Mononuclear cell (primary cell): Measurements from ENCODE around the gene SAMD14. TPM values are rescaled to one million over a fixed set of nuclear protein-coding genes. Genes with fewer than 3 reads are reported as not detected.
A peak's percentile ranks its signal among the peaks of the same experiment; 100 is the strongest.

Experiments used
- H3K27me3 ChIP-seq: 2 replicates; pipeline ENCODE4 v1.6.0; 2011; ENCODE audit warnings: low read length, control low read depth; ENCODE audit not compliant: insufficient read depth
- H3K4me1 ChIP-seq: 2 replicates; pipeline ENCODE4 v1.5.1; 2011; ENCODE audit warnings: mild to moderate bottlenecking, low read length, control low read depth; ENCODE audit not compliant: insufficient read depth
- H3K4me3 ChIP-seq: 2 replicates; pipeline ENCODE4 v1.5.1; 2011; ENCODE audit warnings: mild to moderate bottlenecking, low read length, moderate library complexity
- H3K9me3 ChIP-seq: 2 replicates; pipeline ENCODE4 v1.5.1; 2011; ENCODE audit warnings: low read depth, mild to moderate bottlenecking, control low read depth, low read length
- total RNA-seq: library from RNA; depleted of rRNA; stranded (reverse); fragments of >200 nt; gene quantifications from one replicate; pipeline ENCODE4 v1.2.3, GENCODE V29; 2012

The SAMD14 gene
- 0.63 TPM for total RNA-seq

DNA sequence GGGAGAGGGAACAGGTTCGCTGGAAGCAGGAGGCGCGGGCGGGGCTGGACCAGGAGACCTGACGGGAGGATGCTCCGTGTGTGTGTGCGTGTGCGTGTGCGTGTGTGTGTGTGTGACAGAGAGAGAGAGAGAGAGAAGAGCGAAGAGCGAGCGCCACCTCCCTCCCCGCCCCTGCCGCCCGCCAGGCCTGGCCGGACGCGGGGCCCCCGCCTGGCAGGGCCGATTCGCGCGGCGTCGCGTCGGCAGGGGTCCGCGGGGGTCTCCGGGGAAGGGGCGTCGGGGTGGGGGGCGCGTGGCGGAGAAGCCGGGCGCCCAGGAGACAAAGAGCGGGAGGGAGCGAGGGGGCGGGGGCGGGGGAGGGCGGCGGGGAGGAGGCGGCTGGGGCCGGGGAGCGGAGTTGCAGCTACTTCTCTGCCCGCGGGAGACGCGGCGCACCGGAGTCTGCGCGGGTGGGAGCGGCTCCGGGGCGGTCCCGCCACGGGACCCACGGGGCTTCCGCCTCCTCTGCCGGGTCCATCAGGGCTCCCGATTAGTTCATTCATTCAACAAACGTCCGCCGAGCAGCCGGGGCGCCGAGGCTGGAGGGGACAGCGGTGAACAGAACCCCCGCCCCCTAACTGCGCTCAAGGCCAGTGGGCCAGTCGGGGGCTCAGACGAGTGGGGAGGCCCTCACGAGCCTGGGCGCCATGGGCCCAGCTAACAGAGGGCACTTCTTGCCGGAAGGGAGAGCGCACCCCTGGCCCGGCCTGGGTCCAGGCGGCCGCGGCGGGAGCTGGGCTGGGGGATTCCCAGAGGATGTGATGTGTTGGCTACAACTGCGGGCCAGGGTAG, at the start of gene SAMD14:
TSS of gene SAMD14 (minus strand) at position 433 of the 831 bp plus-strand sequence. CDS start 5,201 bp downstream, outside the sequence.
- Histone ChIP-seq H3K4me1 (peaks cover 28% of the 10 kb centered on the region), H3K4me3 (peak within 1 kb of the TSS; percentile 16), H3K27me3 (peaks cover 18% of the 10 kb centered on the region), H3K9me3 (no peaks in the 10 kb centered on the region)

DNA sequence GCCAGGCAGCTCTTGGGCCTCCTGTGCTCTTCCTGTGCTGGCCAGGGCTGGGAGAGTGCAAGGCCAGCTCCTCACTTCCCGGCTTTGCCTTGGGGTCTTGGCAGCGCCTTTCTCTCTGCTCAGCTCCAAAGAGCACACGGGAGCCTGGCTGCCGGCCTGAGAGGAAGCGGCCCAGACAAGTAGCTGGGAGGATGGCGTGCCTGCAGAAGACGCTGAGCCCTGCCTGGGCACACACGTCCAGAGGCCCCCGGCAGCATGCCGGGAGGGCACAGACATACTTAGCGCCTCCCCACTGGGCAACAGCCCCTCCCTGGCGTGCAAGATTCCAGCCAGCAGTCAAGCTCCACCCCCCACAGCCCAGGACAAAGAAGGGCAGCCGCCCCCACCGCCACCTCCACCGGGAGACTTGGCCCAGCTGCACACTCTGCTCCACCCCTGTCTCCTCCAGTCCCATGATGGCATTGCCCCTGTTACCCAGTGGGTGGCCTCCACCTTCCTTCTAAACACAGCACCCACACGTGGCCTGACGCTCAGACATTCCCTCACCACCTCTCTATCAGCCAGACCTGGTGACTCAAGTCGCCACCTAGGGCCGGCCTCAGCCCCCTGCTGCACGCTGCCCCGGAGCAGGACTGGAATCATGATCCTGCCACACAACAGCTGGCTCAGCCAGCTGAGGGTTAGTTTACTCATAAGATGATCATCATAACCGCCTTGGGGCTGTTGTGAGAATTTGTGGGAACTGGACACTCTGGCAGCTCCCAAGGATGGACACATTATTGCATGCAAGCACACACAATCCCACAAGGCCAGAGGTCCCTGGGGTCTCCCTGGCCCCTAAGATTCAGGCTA, 48.2 kb upstream of the SAMD14 start:
- Histone ChIP-seq H3K4me3 (no peak overlapping the region), H3K27me3 (no peaks in the 10 kb centered on the region), H3K9me3 (no peaks in the 10 kb centered on the region), H3K4me1 (peaks cover 12% of the 10 kb centered on the region)

DNA sequence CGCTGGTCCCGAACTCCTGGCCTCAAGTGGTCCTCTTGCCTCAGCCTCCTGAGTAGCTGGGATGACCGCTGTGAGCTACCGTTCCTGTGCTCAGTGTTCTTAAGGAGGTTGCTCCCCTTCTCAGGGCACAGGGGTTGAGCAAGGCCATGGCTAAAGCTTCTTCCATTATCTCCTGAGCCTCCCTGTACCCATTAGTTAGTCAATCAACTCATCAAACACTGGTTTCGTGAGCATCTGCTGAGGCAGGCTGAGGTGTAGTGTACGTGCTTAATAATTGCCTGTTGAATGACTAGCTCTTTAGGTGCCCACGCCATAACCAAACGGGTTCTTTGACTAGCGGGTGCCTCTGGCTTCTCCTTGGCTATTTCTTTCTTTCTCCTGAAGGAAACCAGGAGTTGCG, 47.5 kb upstream of the SAMD14 start:
- H3K27me3 ChIP-seq = no peaks in the 10 kb centered on the region
- no peak overlapping the region for H3K4me3 ChIP-seq
- H3K9me3 ChIP-seq = no peaks in the 10 kb centered on the region
- H3K4me1 ChIP-seq = peaks cover 7% of the 10 kb centered on the region

DNA sequence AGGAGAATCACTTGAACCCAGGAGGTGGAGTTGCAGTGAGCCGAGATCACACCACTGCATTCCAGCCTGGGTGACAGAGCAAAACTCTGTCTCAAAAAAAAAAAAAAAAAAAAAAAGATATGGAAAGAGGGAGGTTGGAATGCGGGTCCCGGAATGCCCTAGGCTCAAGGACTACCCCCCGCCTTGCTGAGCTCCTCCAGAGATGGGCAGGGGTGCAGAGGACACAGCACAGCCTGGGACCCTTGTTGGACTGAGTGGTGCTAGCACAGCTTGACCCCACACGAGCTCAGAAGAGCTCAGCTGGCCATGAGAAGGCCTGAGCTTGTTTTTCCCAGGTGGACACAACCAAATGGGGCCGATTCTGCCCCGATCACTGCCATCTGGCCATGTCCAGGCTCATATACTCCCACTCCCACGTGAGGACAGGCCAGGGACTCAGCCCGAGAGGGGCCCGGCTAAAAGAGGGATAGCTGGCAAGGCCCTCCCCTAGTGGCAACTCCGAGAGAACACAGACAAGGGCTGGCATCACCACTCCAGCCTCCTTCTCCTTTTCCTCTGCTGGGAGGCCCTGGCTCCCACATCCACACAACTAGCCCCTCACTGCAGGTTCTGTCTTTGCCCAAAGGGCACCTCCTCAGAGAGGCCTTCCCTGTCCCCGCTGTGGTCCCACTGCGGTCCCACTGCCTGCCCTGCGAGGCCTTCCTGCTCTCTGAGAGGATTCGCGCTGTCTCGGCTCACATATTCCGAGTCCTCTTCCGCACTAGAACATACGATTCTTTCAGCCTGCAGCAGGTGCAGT, 46.8 kb upstream of the SAMD14 start:
- H3K4me1 ChIP-seq = peaks cover 7% of the 10 kb centered on the region
- no peak overlapping the region for H3K4me3 ChIP-seq
- H3K9me3 ChIP-seq = no peaks in the 10 kb centered on the region
- H3K27me3 ChIP-seq = no peaks in the 10 kb centered on the region

DNA sequence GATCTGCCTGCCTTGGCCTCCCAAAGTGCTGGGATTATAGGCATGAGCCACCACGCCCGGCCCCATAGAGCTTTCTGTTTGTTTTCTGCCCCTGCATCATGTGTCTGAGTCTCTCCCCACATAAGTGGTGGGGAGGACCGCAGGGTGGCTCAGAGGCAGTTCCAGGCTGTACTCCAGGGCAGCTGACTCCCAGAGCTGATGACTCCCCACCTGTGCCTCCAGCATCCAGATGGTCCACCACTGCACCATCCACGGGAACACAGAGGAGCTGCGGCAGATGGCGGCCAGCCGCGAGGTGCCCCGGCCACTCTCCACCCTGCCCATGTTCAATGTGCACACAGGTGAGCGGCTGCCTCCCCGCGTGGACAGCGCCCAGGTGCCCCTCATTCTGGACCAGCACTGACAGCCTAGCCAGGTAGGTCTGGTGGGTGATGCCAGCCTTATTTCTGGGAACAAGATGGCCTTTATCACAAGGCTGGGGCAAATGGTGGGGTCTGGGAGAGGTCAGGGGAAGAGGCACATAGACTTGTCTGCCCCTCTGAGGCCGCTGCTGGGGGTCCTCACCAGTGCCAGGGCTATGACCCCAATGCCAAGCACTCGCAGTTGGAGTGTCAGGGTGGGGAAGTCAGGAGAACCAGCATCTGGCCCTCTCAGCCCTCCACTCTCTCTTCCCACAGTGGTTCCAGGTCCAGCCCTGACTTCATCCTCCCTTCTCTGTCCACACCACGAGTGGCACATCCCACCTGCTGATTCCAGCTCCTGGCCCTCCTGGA, 45.3 kb upstream of the SAMD14 start:
- peaks cover 7% of the 10 kb centered on the region for H3K4me1 ChIP-seq
- H3K4me3 ChIP-seq = no peak overlapping the region

DNA sequence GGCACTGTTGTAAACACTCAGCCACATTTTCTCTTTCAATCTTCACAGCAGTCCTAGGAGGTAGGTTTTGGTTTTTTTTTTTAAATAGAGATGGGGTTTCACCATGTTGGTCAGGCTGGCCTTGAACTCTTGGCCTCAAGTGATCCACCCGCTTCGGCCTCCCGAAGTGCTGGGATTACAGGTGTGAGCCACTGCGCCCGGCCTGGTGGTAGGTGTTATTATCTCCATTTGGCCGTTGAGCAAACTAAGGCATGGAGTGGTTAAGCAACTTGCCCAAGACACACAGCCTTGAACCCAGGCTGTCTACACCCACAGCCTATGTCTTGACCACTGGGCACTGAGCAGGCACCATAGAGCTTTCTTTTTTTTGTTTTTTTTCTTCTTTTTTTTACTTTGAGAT, 44.5 kb upstream of the SAMD14 start:
- Histone ChIP-seq H3K9me3 (no peaks in the 10 kb centered on the region), H3K27me3 (no peaks in the 10 kb centered on the region), H3K4me3 (no peak overlapping the region), H3K4me1 (peaks cover 7% of the 10 kb centered on the region)

More for the DNA sequence above, 45.3 kb upstream of the SAMD14 start:
- Histone ChIP-seq H3K27me3 (no peaks in the 10 kb centered on the region), H3K9me3 (no peaks in the 10 kb centered on the region)

DNA sequence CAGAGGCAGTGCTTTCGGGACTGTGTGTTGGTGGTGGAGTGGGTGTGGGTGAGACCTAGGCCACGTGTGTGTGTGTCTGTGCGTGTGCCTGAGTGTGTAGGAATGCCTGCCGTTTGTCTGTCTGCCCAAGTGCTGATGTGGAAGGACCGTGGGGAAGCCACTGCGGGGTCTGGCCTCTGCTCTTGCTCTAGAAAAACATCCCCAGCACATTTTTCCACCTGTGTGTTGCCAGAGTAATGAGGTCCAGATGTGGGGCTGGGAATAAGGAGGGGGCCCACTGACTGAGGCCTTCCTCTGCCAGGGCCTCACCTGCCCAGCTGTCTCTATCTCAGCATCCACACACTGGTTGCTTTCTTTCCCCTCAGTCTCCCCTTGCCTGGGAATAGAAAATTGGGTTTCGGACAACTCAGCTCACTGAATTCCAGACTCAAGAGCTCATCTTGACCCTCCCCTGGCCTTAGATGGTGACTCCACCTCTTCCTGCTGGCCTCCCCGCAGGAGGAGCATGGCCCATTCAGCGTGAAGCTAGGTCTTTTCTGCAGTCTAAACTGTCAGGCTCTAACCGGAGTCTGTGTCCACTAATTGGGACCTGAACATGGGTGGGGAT, 43.5 kb upstream of the SAMD14 start:
- Histone ChIP-seq H3K9me3 (no peaks in the 10 kb centered on the region), H3K27me3 (no peaks in the 10 kb centered on the region), H3K4me1 (peaks cover 16% of the 10 kb centered on the region), H3K4me3 (no peak overlapping the region)

DNA sequence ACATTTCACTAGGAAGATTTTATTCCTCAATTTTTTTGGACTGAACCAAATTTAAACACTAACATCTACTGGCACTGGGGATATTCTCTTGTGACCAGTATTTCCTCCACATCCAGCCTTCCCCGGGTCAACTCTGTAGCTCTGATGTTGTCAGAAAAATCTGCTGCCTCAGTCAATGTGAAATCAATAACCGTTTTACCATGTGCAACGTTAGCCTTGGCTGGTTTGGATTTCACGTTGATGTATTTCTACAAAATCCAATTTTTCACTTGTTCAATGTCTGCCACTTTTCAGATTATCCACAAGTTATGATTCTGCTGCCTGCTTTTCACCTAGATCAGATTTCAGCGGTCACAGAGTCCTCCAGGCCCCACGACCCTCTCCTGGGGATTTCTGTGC, 43.0 kb upstream of the SAMD14 start:
- H3K4me3 ChIP-seq = no peak overlapping the region
- H3K9me3 ChIP-seq = no peaks in the 10 kb centered on the region
- H3K27me3 ChIP-seq = no peaks in the 10 kb centered on the region
- H3K4me1 ChIP-seq = peaks cover 11% of the 10 kb centered on the region

DNA sequence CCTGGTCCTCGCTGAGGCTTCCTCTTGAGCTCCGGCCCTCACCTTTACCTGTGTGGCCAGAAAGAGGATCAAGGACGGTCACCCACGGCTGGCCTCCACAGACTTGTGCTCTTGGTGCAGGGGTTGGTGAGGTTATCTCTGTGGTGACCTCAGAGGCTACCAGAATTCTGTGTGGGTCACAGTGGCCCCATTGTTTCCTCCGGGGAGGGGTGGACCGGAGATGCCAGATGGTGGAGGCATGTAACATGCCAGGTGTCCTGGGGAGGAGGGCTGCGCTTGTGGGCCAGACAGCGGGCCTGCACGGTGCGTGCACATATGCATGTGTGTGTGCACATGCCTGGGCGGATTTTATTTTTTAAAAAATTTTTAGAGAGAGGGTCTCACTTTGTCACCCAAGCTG, 42.2 kb upstream of the SAMD14 start:
- H3K9me3 ChIP-seq = no peaks in the 10 kb centered on the region
- H3K27me3 ChIP-seq = no peaks in the 10 kb centered on the region
- no peak overlapping the region for H3K4me3 ChIP-seq
- H3K4me1 ChIP-seq = peaks cover 9% of the 10 kb centered on the region

DNA sequence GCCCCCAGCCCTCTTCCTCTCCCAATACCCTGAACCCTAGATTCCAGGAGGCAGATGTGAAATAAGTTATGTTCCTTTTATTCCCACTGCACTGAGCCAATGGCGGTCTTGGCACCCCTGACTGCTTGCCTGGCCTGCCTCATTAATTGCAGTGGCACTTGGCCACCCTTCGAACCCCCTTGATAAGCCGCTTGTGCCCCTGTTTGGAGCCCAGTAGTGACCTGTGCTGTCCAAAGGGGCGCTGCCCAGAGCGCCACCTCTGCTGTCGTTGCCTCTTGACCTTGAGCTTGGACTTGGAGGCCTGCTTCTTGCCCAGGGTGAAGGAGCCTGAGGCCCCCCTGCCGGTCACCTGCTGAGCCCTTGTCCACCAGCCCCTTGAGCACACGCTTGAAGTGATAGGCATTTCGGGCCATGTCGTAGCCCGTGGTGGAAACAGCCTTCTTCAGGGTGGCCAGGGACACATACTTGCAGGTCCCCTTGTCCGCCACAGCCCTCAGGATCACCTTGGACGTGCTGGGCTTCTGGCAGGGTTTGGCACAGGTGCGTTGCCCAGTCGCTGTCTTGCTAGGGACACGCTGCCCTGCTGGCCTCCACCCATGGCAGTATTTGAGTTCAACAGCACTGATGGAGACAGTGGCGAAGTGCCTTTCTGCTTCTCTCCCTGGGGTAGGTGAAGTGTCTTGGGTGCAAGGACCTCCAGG, 41.6 kb upstream of the SAMD14 start:
- Histone ChIP-seq H3K4me1 (peaks cover 9% of the 10 kb centered on the region), H3K9me3 (no peaks in the 10 kb centered on the region), H3K27me3 (no peaks in the 10 kb centered on the region), H3K4me3 (no peak overlapping the region)

DNA sequence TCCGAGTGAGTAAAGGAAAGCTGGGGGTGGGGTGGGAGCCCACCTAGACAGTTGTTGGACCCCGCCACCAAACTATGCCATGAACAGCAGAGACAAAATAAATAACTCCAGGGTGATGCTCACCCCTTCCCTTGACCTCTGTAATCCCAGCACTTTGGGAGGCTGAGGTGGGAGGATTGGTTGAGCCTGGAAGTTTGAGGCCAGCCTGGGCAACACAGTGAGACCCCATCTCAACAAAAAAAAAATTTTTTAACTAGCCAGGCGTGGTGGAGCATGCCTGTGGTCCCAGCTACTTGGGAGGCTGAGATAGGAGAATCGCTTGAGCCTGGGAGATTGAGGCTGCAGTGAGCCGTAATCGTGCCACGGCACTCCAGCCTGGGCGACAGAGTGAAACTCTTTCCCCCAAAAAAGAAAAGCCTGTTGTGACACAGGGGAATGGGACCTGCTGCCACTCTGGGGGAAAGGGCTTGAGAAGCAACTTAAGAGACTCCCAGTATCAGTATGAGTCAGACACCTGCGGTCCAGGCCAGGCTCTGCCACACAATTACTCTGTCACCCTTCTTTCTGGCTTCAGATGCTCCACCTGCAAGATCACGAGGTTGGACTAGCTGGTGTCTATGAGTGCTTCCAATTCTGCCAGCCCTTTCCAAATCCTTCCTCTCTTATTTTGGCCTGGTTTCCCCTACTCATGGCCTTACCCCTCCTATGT, 40.9 kb upstream of the SAMD14 start:
- Histone ChIP-seq H3K4me3 (no peak overlapping the region), H3K4me1 (peaks cover 9% of the 10 kb centered on the region), H3K9me3 (no peaks in the 10 kb centered on the region), H3K27me3 (no peaks in the 10 kb centered on the region)

DNA sequence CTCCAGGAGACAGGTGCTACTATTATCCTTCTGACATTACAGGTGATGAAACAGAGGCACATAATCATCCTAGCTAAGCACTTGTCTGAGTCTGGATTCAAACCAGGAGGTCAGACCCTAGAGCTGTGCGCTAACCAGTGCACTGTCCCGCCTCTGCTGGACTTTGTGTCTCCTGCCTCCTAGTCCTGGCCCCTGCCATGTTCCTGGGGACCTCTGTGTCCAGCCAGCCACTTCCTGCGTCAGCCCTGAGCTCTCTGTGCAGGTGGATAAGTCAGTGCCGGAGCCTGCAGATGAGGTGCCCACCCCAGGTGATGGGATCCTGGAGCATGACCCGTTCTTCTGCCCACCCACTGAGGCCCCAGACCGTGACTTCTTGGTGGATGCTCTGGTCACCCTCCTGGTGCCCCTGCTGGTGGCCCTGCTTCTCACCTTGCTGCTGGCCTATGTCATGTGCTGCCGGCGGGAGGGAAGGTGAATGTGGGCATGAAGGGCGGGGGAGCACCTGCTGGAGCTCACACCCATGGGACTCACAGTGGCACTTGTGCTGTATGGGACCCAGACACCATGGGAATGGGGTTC, 40.0 kb upstream of the SAMD14 start:
- Histone ChIP-seq H3K4me3 (no peak overlapping the region), H3K27me3 (no peaks in the 10 kb centered on the region), H3K4me1 (peaks cover 9% of the 10 kb centered on the region), H3K9me3 (no peaks in the 10 kb centered on the region)
